Measurements from ENCODE around the gene DMRT2. TPM values are rescaled to one million over a fixed set of nuclear protein-coding genes. Genes with fewer than 3 reads are reported as not detected.

Gene DMRT2
- total RNA-seq, 2 experiments from 2014 or later = 14.7 to 18.9 TPM

DNA sequence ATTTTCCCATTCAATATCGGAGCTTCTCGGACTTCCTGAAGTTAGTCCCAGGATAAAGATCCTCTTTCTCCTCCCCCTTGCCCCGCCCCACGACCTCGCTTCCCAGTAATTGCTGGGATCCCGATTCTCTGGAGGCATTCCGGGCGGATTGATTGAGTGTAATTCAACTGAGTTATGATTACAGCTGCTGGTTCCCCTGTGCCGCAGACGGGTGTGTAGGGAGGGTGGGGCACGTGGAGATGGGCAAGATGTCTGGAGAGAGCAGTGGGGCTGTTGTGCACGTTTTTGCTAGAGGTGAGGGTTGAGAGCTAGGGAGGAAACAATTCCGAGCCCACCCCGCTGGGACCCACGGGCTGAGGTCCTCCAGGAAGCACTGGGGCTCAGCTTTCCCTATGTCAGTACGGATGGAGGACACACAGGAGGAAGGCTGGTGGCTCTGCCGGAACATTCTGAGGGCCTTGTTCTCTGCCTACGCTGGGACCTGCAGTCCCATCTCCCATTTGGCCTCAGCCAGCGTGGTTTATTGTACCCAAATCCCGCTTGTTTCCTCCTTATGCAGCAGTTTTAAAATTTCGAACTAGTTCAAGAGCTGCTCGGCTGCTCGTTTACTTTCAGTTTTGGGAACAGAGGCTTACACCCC, 2.4 kb upstream of the DMRT2 start:
- Histone ChIP-seq H3K27ac (ENCODE audit: low read depth, low read length, poor library complexity, severe bottlenecking) (no peak overlapping the region), H3K4me2 (ENCODE audit: low read length) (peak overlapping the region; percentile 53), H3K36me3 (ENCODE audit: insufficient read depth, low read length) (no peaks in the 10 kb centered on the region), H3K79me2 (ENCODE audit: insufficient read depth, low read depth, low read length) (no peaks in the 10 kb centered on the region), H4K20me1 (ENCODE audit: insufficient read depth, low read length) (no peaks in the 10 kb centered on the region), H3K4me1 (ENCODE audit: insufficient read depth, low read length, poor library complexity, severe bottlenecking) (peaks cover 12% of the 10 kb centered on the region), H3K9me2 (ENCODE audit: insufficient read depth, low read length) (no peaks in the 10 kb centered on the region), H3K4me3 (ENCODE audit: low read depth, low read length, poor library complexity, severe bottlenecking) (peak overlapping the region; percentile 51), H3K9me3 (ENCODE audit: low read length) (no peaks in the 10 kb centered on the region), H2AFZ (ENCODE audit: low read length) (peak overlapping the region; percentile 83; the same call in 1 of the 2 replicates)
- intact Hi-C loops (cut with micrococcal nuclease; ENCODE audit: unreplicated experiment) = loop anchor here (2.0 kb wide), 1 partner anchor 967 kb away; the partner anchor contains the start of gene SMARCA2
- ChIA-PET POLR2A (interaction anchor here (1.0 to 1.7 kb wide), 3 partner anchors 14 to 339 kb away, joined by 3 to 6 read pairs (median 4); no protein-coding TSS in a partner anchor), CTCF (ENCODE audit: unreplicated experiment) (no interaction called here)
- no peak for TF ChIP-seq CTCF (conservative IDR thresholded peaks at IDR 0.05; ENCODE audit: low read length)
- no peak for TF ChIP-seq EZH2phosphoT487 (IDR thresholded peaks at IDR 0.05; ENCODE audit: borderline replicate concordance, low read depth, low read length)
- peak; percentile 3 for DNase-seq (ENCODE audit: low spot score)
- BruUV-seq (replicated peaks) = no TSS peak

GRCh38 chr9:1048231-1048619, 1.9 kb upstream of the DMRT2 start:
- no peaks in the 10 kb centered on the region for H3K9me3 ChIP-seq (ENCODE audit: low read length)
- peak overlapping the region; percentile 51 for H3K4me3 ChIP-seq (ENCODE audit: low read depth, low read length, poor library complexity, severe bottlenecking)
- intact Hi-C loops (cut with micrococcal nuclease; ENCODE audit: unreplicated experiment) = loop anchor here (2.0 kb wide), 1 partner anchor 967 kb away; the partner anchor contains the start of gene SMARCA2
- CTCF ChIA-PET (ENCODE audit: unreplicated experiment) = no interaction called here
- H3K79me2 ChIP-seq (ENCODE audit: insufficient read depth, low read depth, low read length) = no peaks in the 10 kb centered on the region
- H3K4me2 ChIP-seq (ENCODE audit: low read length) = peak overlapping the region; percentile 53
- H3K9me2 ChIP-seq (ENCODE audit: insufficient read depth, low read length) = no peaks in the 10 kb centered on the region
- H3K4me1 ChIP-seq (ENCODE audit: insufficient read depth, low read length, poor library complexity, severe bottlenecking) = peaks cover 12% of the 10 kb centered on the region
- no peak for TF ChIP-seq CTCF (conservative IDR thresholded peaks at IDR 0.05; ENCODE audit: low read length)
- no peak overlapping the region for H3K27ac ChIP-seq (ENCODE audit: low read depth, low read length, poor library complexity, severe bottlenecking)
- H3K36me3 ChIP-seq (ENCODE audit: insufficient read depth, low read length) = peaks cover 2% of the 10 kb centered on the region; the same call in 1 of the 2 replicates
- H4K20me1 ChIP-seq (ENCODE audit: insufficient read depth, low read length) = no peaks in the 10 kb centered on the region
- POLR2A ChIA-PET = interaction anchor here (1.7 kb wide), 1 partner anchor 20 kb away, joined by 4 read pairs; no protein-coding TSS in a partner anchor
- BruUV-seq (replicated peaks) = no TSS peak
- DNase-seq (ENCODE audit: low spot score) = peak; percentile 7
- H2AFZ ChIP-seq (ENCODE audit: low read length) = peak overlapping the region; percentile 83; the same call in 1 of the 2 replicates

DNA sequence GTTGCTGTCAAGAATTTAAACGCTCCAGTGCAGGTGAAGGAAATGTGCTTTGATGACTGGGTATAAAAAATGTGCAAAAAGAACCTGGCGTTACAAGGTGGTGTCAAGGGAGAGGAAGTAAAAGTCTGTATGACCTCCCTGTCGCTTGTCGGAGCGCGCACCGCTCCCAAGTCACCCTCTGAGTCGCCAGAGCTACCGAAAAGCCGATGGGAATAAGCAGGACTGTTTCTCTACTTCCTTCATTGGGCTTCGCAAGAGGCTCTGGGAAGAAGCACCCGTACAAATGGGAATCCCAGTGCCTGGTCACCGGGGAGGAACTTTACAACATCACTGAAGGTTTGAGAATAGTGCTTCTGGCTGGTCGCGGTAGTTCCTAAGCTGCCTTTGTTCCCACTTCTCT, 1.3 kb upstream of the DMRT2 start:
- DNase-seq (ENCODE audit: low spot score) = no peak
- TF ChIP-seq EZH2phosphoT487 (IDR thresholded peaks at IDR 0.05; ENCODE audit: borderline replicate concordance, low read depth, low read length) (no peak), CTCF (conservative IDR thresholded peaks at IDR 0.05; ENCODE audit: low read length) (no peak)
- intact Hi-C loops (cut with micrococcal nuclease; ENCODE audit: unreplicated experiment) = loop anchor here (2.0 kb wide), 1 partner anchor 966 kb away; the partner anchor contains the start of gene SMARCA2
- H3K4me3 ChIP-seq (ENCODE audit: low read depth, low read length, poor library complexity, severe bottlenecking) = no peak overlapping the region
- no peaks in the 10 kb centered on the region for H3K9me2 ChIP-seq (ENCODE audit: insufficient read depth, low read length)
- no peaks in the 10 kb centered on the region for H3K9me3 ChIP-seq (ENCODE audit: low read length)
- no TSS peak for BruUV-seq (replicated peaks)
- peaks cover 5% of the 10 kb centered on the region; the same call in 1 of the 2 replicates for H3K36me3 ChIP-seq (ENCODE audit: insufficient read depth, low read length)
- CTCF ChIA-PET (ENCODE audit: unreplicated experiment) = no interaction called here
- H3K27ac ChIP-seq (ENCODE audit: low read depth, low read length, poor library complexity, severe bottlenecking) = no peak overlapping the region
- no peaks in the 10 kb centered on the region for H3K79me2 ChIP-seq (ENCODE audit: insufficient read depth, low read depth, low read length)
- no peaks in the 10 kb centered on the region for H4K20me1 ChIP-seq (ENCODE audit: insufficient read depth, low read length)
- POLR2A ChIA-PET = no interaction called here
- peaks cover 12% of the 10 kb centered on the region for H3K4me1 ChIP-seq (ENCODE audit: insufficient read depth, low read length, poor library complexity, severe bottlenecking)
- no peak overlapping the region for H3K4me2 ChIP-seq (ENCODE audit: low read length)
- H2AFZ ChIP-seq (ENCODE audit: low read length) = no peak overlapping the region

Data from OCI-LY7 (cell line).